Thyroid gland (tissue), 4 donors: ENCODE data around the gene RASGRF1. TPM values are rescaled to one million over a fixed set of nuclear protein-coding genes. Genes with fewer than 3 reads are reported as not detected.

ENCODE experiments used
- DNase-seq, 2 donors: peaks; one replicate each; pipeline ENCODE4 v3.0.0-alpha.2; 2019
- H3K27ac ChIP-seq, 3 donors: fragments of 200-600 bp; sonication (generic); 1 replicate in 2 of 3; 2 replicates in 1 of 3; pipeline ENCODE4 v1.5.1; 2016 to 2019; ENCODE audit warnings: mild to moderate bottlenecking in 1 of 3, moderate library complexity in 1 of 3
- H3K27me3 ChIP-seq: fragments of 200-600 bp; sonication (generic); one replicate; pipeline ENCODE4 v1.5.1; 2019
- H3K36me3 ChIP-seq, 2 donors: fragments of 200-600 bp; sonication (generic); one replicate each; pipeline ENCODE4 v1.5.1; 2016 to 2019
- H3K4me1 ChIP-seq, 2 donors: fragments of 200-600 bp; sonication (generic); one replicate each; pipeline ENCODE4 v1.5.1; 2017 to 2019
- H3K4me3 ChIP-seq, 3 donors: fragments of 200-600 bp; sonication (generic); replicated peaks in 1 of 3; 1 replicate in 2 of 3; 2 replicates in 1 of 3; pipeline ENCODE4 v1.5.1; 2016; ENCODE audit warnings: mild to moderate bottlenecking in 1 of 3
- H3K9me3 ChIP-seq: fragments of 200-600 bp; sonication (generic); one replicate; pipeline ENCODE4 v1.5.1; 2017
- CTCF ChIP-seq, 6 experiments: fragments of 200-600 bp in 3 of 6; fragments of 450-650 bp in 3 of 6; sonication (generic) in 3 of 6; IDR thresholded peaks; one replicate each; pipeline ENCODE4 v1.5.1; 2016 to 2019; ENCODE audit warnings: antibody characterized with exemption in 6 of 6, mild to moderate bottlenecking in 2 of 6, inconsistent platforms in 1 of 6, moderate library complexity in 1 of 6
- POLR2A ChIP-seq, 2 donors: fragments of 450-650 bp; IDR thresholded peaks; one replicate each; pipeline ENCODE4 v1.6.1; 2017; ENCODE audit warnings: antibody characterized with exemption in 2 of 2, mild to moderate bottlenecking in 2 of 2, moderate library complexity in 1 of 2
- WGBS, 2 donors: methylation state at CpG; one replicate each; pipeline ENCODE4 v1.1.5; 2017; 5-methylcytosine and 5-hydroxymethylcytosine counted together
- intact Hi-C: fragments of 100-400 bp; cut with DNase I; formaldehyde crosslinking; loops from one replicate; pipeline ENCODE4 v1.15.1; 2023
- total RNA-seq, 4 donors: library from RNA; depleted of rRNA; stranded (reverse); fragments of >200 nt; gene quantifications; one replicate each; pipeline ENCODE4 v1.2.3, GENCODE V29; 2016

RASGRF1 gene
- total RNA-seq, 4 donors from 2014 or later, result 0.40 TPM; not detected in 3

- Histone ChIP-seq H3K9me3 (no peaks in the 10 kb centered on the region), H3K4me3 (no peak overlapping the region), H3K4me1 (peaks cover 0 to 8% of the 10 kb centered on the region in 2 donors), H3K27me3 (no peaks in the 10 kb centered on the region), H3K27ac (no peak overlapping the region), H3K36me3 (no peaks in the 10 kb centered on the region)
- DNase-seq, result peak in 1 of 2 donors; percentile 19
- intact Hi-C loops, result no loop called here
- TF ChIP-seq POLR2A (IDR thresholded peaks at IDR 0.05), result no peak
- no peak for TF ChIP-seq CTCF (IDR thresholded peaks at IDR 0.05)
- 81 to 100% methylated on average over 2 of the region's 2 CpGs for WGBS, 2 donors
Measured at GRCh38 chr15:78968114-78968513, 122.5 kb downstream of the RASGRF1 start.

- Histone ChIP-seq H3K4me3 (no peak overlapping the region), H3K36me3 (no peaks in the 10 kb centered on the region), H3K4me1 (no peaks in the 10 kb centered on the region), H3K27ac (no peak overlapping the region), H3K9me3 (no peaks in the 10 kb centered on the region), H3K27me3 (no peaks in the 10 kb centered on the region)
- no peak for TF ChIP-seq POLR2A (IDR thresholded peaks at IDR 0.05)
- TF ChIP-seq CTCF (IDR thresholded peaks at IDR 0.05), result no peak
- intact Hi-C loops, result no loop called here
- DNase-seq, result no peak
- 92 to 97% methylated on average over 5 to 6 of the region's 6 CpGs for WGBS, 2 donors
Measured at GRCh38 chr15:78960308-78960707, 130.3 kb downstream of the RASGRF1 start.

GRCh38 chr15:78959360-78959759 lies 131.2 kb downstream of the RASGRF1 start:
- H3K36me3 ChIP-seq, result no peaks in the 10 kb centered on the region
- 95 to 97% methylated on average over 10 of the region's 10 CpGs for WGBS, 2 donors
- no peak overlapping the region for H3K27ac ChIP-seq
- H3K27me3 ChIP-seq, result no peaks in the 10 kb centered on the region
- no peak overlapping the region for H3K4me3 ChIP-seq
- TF ChIP-seq POLR2A (IDR thresholded peaks at IDR 0.05) (no peak), CTCF (IDR thresholded peaks at IDR 0.05) (no peak)
- H3K4me1 ChIP-seq, result no peaks in the 10 kb centered on the region
- no peak for DNase-seq
- no peaks in the 10 kb centered on the region for H3K9me3 ChIP-seq
- intact Hi-C loops, result no loop called here

- H3K27ac ChIP-seq, result no peak overlapping the region
- H3K36me3 ChIP-seq, result no peaks in the 10 kb centered on the region
- H3K27me3 ChIP-seq, result no peaks in the 10 kb centered on the region
- H3K9me3 ChIP-seq, result no peaks in the 10 kb centered on the region
- no peak overlapping the region for H3K4me3 ChIP-seq
- no peaks in the 10 kb centered on the region for H3K4me1 ChIP-seq
- DNase-seq, result no peak
- WGBS, 2 donors, result 85 to 92% methylated on average over 8 to 9 of the region's 9 CpGs
- no peak for TF ChIP-seq POLR2A (IDR thresholded peaks at IDR 0.05)
- TF ChIP-seq CTCF (IDR thresholded peaks at IDR 0.05), result no peak
- intact Hi-C loops, result no loop called here
Measured at GRCh38 chr15:78957416-78958093, 133.0 kb downstream of the RASGRF1 start.

GRCh38 chr15:78956937-78957336 lies 133.6 kb downstream of the RASGRF1 start:
- Histone ChIP-seq H3K27me3 (no peaks in the 10 kb centered on the region), H3K27ac (no peak overlapping the region), H3K9me3 (no peaks in the 10 kb centered on the region), H3K4me3 (no peak overlapping the region), H3K4me1 (peaks cover 0 to 2% of the 10 kb centered on the region in 2 donors), H3K36me3 (no peaks in the 10 kb centered on the region)
- 93 to 94% methylated on average over 1 of the region's 1 CpG for WGBS, 2 donors
- intact Hi-C loops, result no loop called here
- no peak for TF ChIP-seq CTCF (IDR thresholded peaks at IDR 0.05)
- no peak for TF ChIP-seq POLR2A (IDR thresholded peaks at IDR 0.05)
- no peak for DNase-seq
